IMR-90 (cell line): Measurements from ENCODE around the gene KCMF1. TPM values are rescaled to one million over a fixed set of nuclear protein-coding genes. Genes with fewer than 3 reads are reported as not detected.

Source experiments
- ATAC-seq: fragments of 200-7000 bp; cut with Tn5 transposase; 2 replicates; pipeline ENCODE4 v1.9.1; 2020; ENCODE audit warnings: low read depth, mild to moderate bottlenecking, moderate library complexity
- BruUV-seq: library from RNA; stranded (reverse); fragments of 400-500 nt; replicated peaks from 2 replicates; lab custom pipeline; 2021; lab: Mats Ljungman, UMichigan
- CTCF ChIA-PET: fragments of 300-600 bp; formaldehyde crosslinking; extraction: SDS; loops from one replicate; lab custom pipeline; 2021; ENCODE audit warnings: antibody characterized with exemption; lab: Yijun Ruan, JAX
- POLR2A ChIA-PET: fragments of 300-600 bp; sonication (Branson Sonifier 250); formaldehyde crosslinking; loops from one replicate; lab custom pipeline; 2022; ENCODE audit warnings: antibody characterized with exemption; ENCODE audit not compliant: unreplicated experiment; lab: Charles Lee
- DNase-seq: peaks from one replicate; pipeline ENCODE4 v3.0.0; 2013
- H2AFZ ChIP-seq: replicated peaks from 2 replicates; pipeline ENCODE3; 2013; ENCODE audit warnings: low read length, mild to moderate bottlenecking; ENCODE audit not compliant: poor library complexity
- H2AK5ac ChIP-seq: 2 replicates; pipeline ENCODE4 v1.6.1; 2013; ENCODE audit warnings: low read depth, low read length, inconsistent platforms
- H2AK9ac ChIP-seq: replicated peaks from 2 replicates; pipeline ENCODE3; 2013; ENCODE audit warnings: mild to moderate bottlenecking, low read depth, low read length, moderate library complexity; ENCODE audit not compliant: poor library complexity
- H2BK120ac ChIP-seq: 2 replicates; pipeline ENCODE4 v1.6.1; 2013; ENCODE audit warnings: low read depth, low read length, inconsistent platforms
- H2BK15ac ChIP-seq: 3 replicates; pipeline ENCODE4 v1.6.1; 2013; ENCODE audit warnings: low read depth, low read length, inconsistent platforms
- H2BK20ac ChIP-seq: 2 replicates; pipeline ENCODE4 v1.6.1; 2013; ENCODE audit warnings: low read depth, mild to moderate bottlenecking, inconsistent platforms, low read length, moderate library complexity
- H2BK5ac ChIP-seq: 2 replicates; pipeline ENCODE4 v1.6.1; 2013; ENCODE audit warnings: mild to moderate bottlenecking, low read depth, low read length, inconsistent platforms; ENCODE audit not compliant: poor library complexity, severe bottlenecking
- H3K14ac ChIP-seq: replicated peaks from 2 replicates; pipeline ENCODE4 v1.6.1; 2013; ENCODE audit warnings: low read depth, low read length, inconsistent platforms
- H3K18ac ChIP-seq: 2 replicates; pipeline ENCODE4 v1.6.1; 2013; ENCODE audit warnings: low read depth, low read length, control low read depth
- H3K23ac ChIP-seq: 2 replicates; pipeline ENCODE4 v1.6.1; 2013; ENCODE audit warnings: low read depth, low read length, inconsistent platforms
- H3K27ac ChIP-seq: 2 replicates; pipeline ENCODE4 v1.5.1; 2013; ENCODE audit warnings: mild to moderate bottlenecking, control low read depth, low read length; ENCODE audit not compliant: insufficient read depth
- H3K27me3 ChIP-seq: 2 replicates; pipeline ENCODE4 v1.6.1; 2013; ENCODE audit warnings: low read length; ENCODE audit not compliant: control insufficient read depth, insufficient read depth
- H3K36me3 ChIP-seq: 2 replicates; pipeline ENCODE4 v1.6.1; 2013; ENCODE audit warnings: low read length, mixed read lengths; ENCODE audit not compliant: control insufficient read depth, insufficient read depth
- H3K4ac ChIP-seq: 2 replicates; pipeline ENCODE4 v1.6.1; 2013; ENCODE audit warnings: low read depth, low read length, inconsistent platforms
- H3K4me1 ChIP-seq: 2 replicates; pipeline ENCODE4 v1.6.1; 2013; ENCODE audit warnings: low read length, mixed read lengths; ENCODE audit not compliant: control insufficient read depth, insufficient read depth
- H3K4me2 ChIP-seq: 2 replicates; pipeline ENCODE4 v1.6.1; 2013; ENCODE audit warnings: low read depth, mild to moderate bottlenecking, control low read depth, low read length, moderate library complexity
- H3K4me3 ChIP-seq: 2 replicates; pipeline ENCODE4 v1.5.1; 2013; ENCODE audit warnings: low read depth, mild to moderate bottlenecking, control low read depth, low read length, moderate library complexity; ENCODE audit not compliant: insufficient read depth
- H3K56ac ChIP-seq: 2 replicates; pipeline ENCODE4 v1.6.1; 2013; ENCODE audit warnings: low read length, inconsistent platforms; ENCODE audit not compliant: insufficient read depth; ENCODE audit errors: extremely low read depth
- H3K79me1 ChIP-seq, 2 experiments: 2 replicates each; pipeline ENCODE4 v1.6.1; 2013; ENCODE audit warnings: low read length in 2 of 2, inconsistent platforms in 1 of 2, low read depth in 1 of 2
- H3K9ac ChIP-seq: 2 replicates; pipeline ENCODE4 v1.6.1; 2013; ENCODE audit warnings: low read depth, low read length, control low read depth
- H3K9me1 ChIP-seq: 2 replicates; pipeline ENCODE4 v1.6.1; 2013; ENCODE audit warnings: low read length, inconsistent platforms; ENCODE audit not compliant: insufficient read depth
- H3K9me3 ChIP-seq: 2 replicates; pipeline ENCODE4 v1.6.1; 2013; ENCODE audit warnings: low read length; ENCODE audit not compliant: control insufficient read depth, insufficient read depth
- H4K20me1 ChIP-seq: 2 replicates; pipeline ENCODE4 v1.6.1; 2013; ENCODE audit warnings: low read length, inconsistent platforms; ENCODE audit not compliant: insufficient read depth
- H4K5ac ChIP-seq: 2 replicates; pipeline ENCODE4 v1.6.1; 2013; ENCODE audit warnings: mild to moderate bottlenecking, low read depth, low read length, control low read depth
- H4K8ac ChIP-seq, 2 experiments: 2 replicates each; pipeline ENCODE4 v1.6.1; 2013; ENCODE audit warnings: low read depth in 2 of 2, low read length in 2 of 2, control low read depth in 1 of 2, inconsistent platforms in 1 of 2
- H4K91ac ChIP-seq: 2 replicates; pipeline ENCODE4 v1.6.1; 2013; ENCODE audit warnings: low read depth, low read length, inconsistent platforms; ENCODE audit not compliant: insufficient read depth
- BHLHE40 ChIP-seq: fragments of 150-350 bp; IDR thresholded peaks from 2 replicates; pipeline ENCODE4 v1.6.1; 2016; ENCODE audit warnings: mild to moderate bottlenecking, low read depth, low read length
- CEBPB ChIP-seq: IDR thresholded peaks from 2 replicates; pipeline ENCODE4 v1.6.1; 2012; ENCODE audit warnings: low read depth, low read length, improper control_type of control experiment
- CHD1 ChIP-seq: IDR thresholded peaks from 2 replicates; pipeline ENCODE4 v1.6.1; 2012; ENCODE audit warnings: low read depth, low read length, improper control_type of control experiment
- ELK1 ChIP-seq: fragments of 150-350 bp; IDR thresholded peaks from 2 replicates; pipeline ENCODE4 v1.6.1; 2016; ENCODE audit warnings: low read depth, mild to moderate bottlenecking, low read length, moderate library complexity, borderline replicate concordance
- MAFK ChIP-seq: IDR thresholded peaks from 2 replicates; pipeline ENCODE4 v1.6.1; 2012; ENCODE audit warnings: low read depth, low read length, improper control_type of control experiment
- MAZ ChIP-seq: IDR thresholded peaks from 2 replicates; pipeline ENCODE4 v1.6.1; 2012; ENCODE audit warnings: low read depth, mild to moderate bottlenecking, low read length, improper control_type of control experiment, moderate library complexity, borderline replicate concordance
- MXI1 ChIP-seq: IDR thresholded peaks from 2 replicates; pipeline ENCODE4 v1.6.1; 2012; ENCODE audit warnings: low read depth, mild to moderate bottlenecking, low read length, moderate library complexity, borderline replicate concordance
- NFE2L2 ChIP-seq: fragments of 150-350 bp; IDR thresholded peaks from 2 replicates; pipeline ENCODE4 v1.6.1; 2016; ENCODE audit warnings: low read depth, mild to moderate bottlenecking, low read length
- RAD21 ChIP-seq: IDR thresholded peaks from 2 replicates; pipeline ENCODE4 v1.6.1; 2012; ENCODE audit warnings: low read length, improper control_type of control experiment
- RCOR1 ChIP-seq: IDR thresholded peaks from 2 replicates; pipeline ENCODE4 v1.6.1; 2012; ENCODE audit warnings: mild to moderate bottlenecking, low read length, improper control_type of control experiment; ENCODE audit not compliant: insufficient replicate concordance
- RFX5 ChIP-seq: IDR thresholded peaks from 2 replicates; pipeline ENCODE4 v1.8.0; 2012; ENCODE audit warnings: low read depth, mild to moderate bottlenecking, low read length, moderate library complexity
- SMC3 ChIP-seq: fragments of 150-350 bp; IDR thresholded peaks from 2 replicates; pipeline ENCODE4 v1.6.1; 2016; ENCODE audit warnings: low read depth, mild to moderate bottlenecking, antibody characterized with exemption, low read length, moderate library complexity
- USF2 ChIP-seq: fragments of 150-350 bp; IDR thresholded peaks from 2 replicates; pipeline ENCODE4 v1.6.1; 2017; ENCODE audit warnings: mild to moderate bottlenecking, antibody characterized with exemption, low read length, low read depth
- WGBS, 2 experiments: methylation state at CpG; one replicate each; pipeline versions ENCODE4 v1.1.5 to v1.1.7; 2013; ENCODE audit warnings: missing lambda C conversion rate in 2 of 2; ENCODE audit not compliant: insufficient read length in 1 of 2; ENCODE audit errors: extremely low coverage in 2 of 2; 5-methylcytosine and 5-hydroxymethylcytosine counted together
- dilution Hi-C: fragments of 300-500 bp; cut with HindIII; formaldehyde crosslinking; loops from one replicate; pipeline ENCODE4 v1.14.3; 2018; ENCODE audit warnings: low sequenced_read_pairs; ENCODE audit not compliant: unreplicated experiment
- in situ Hi-C: fragments of 300-500 bp; cut with MboI; formaldehyde crosslinking; loops from 3 replicates; pipeline ENCODE4 v1.14.3; 2019; ENCODE audit warnings: low sequenced_read_pairs, inconsistent platforms, mixed read lengths
- intact Hi-C: fragments of 100-400 bp; cut with micrococcal nuclease; formaldehyde crosslinking; loops from 2 replicates; pipeline ENCODE4 v1.10.0; 2022
- polyA plus RNA-seq, 3 experiments: library from polyadenylated mRNA; depleted of rRNA; stranded (reverse); fragments of >200 nt; gene quantifications; 2 replicates each; pipeline ENCODE4 v1.2.3, GENCODE V29; 2012; ENCODE audit warnings: low replicate concordance in 1 of 3
- total RNA-seq: library from RNA; depleted of rRNA; stranded (reverse); fragments of >200 nt; gene quantifications from 2 replicates; pipeline ENCODE4 v1.2.3, GENCODE V29; 2012

The KCMF1 gene
- total and polyA plus RNA-seq, 2 of the 4 experiments (the other 2 are of a cell fraction), result 49.9 to 108 TPM

GRCh38 chr2:84925724-84926376, 45.1 kb upstream of the KCMF1 start (continued):
- no peak for TF ChIP-seq MXI1
- 0 out of 2 replicates have a peak, but pooled peaks have one; percentile 25 for TF ChIP-seq MAZ

- peak overlapping the region in 1 of 2 experiments; percentile 62; a peak in 1 of 4 replicates for H4K8ac ChIP-seq
- no peak overlapping the region for H3K56ac ChIP-seq
- peaks cover 0 to 4% of the 10 kb centered on the region in 2 experiments; a peak in 2 of 4 replicates for H3K79me1 ChIP-seq
- H2AK9ac ChIP-seq, result no peak overlapping the region
- no TSS peak for BruUV-seq
- no peak overlapping the region for H3K18ac ChIP-seq
- no peak overlapping the region for H2AFZ ChIP-seq
- H3K4me1 ChIP-seq, result peaks cover 6% of the 10 kb centered on the region; the same call in 1 of the 2 replicates
- no peaks in the 10 kb centered on the region for H3K9me3 ChIP-seq
- no peak overlapping the region for H2BK15ac ChIP-seq
- H3K4me2 ChIP-seq, result no peak overlapping the region
- no peak overlapping the region; the same call in 1 of the 2 replicates for H4K5ac ChIP-seq
- H3K27ac ChIP-seq, result no peak overlapping the region
- H3K9ac ChIP-seq, result no peak overlapping the region; the same call in 1 of the 2 replicates
- no CpG with 5 or more reads among the region's 3 CpGs for WGBS, 2 experiments
- in situ Hi-C loops, result loop anchor here (10.0 kb wide), 1 partner anchor 432 kb away; no protein-coding TSS in a partner anchor
- H3K36me3 ChIP-seq, result no peaks in the 10 kb centered on the region
- H3K27me3 ChIP-seq, result no peaks in the 10 kb centered on the region
- H3K9me1 ChIP-seq, result no peaks in the 10 kb centered on the region
- peak overlapping the region; percentile 38 for H2BK5ac ChIP-seq
- CTCF ChIA-PET, result interaction anchor here (0.6 to 2.2 kb wide), 2 partner anchors 60 to 139 kb away, joined by 4 to 6 read pairs; no protein-coding TSS in a partner anchor
- H3K4ac ChIP-seq, result 0 out of 2 replicates have a peak overlapping the region, but pooled peaks have one; percentile 8
- peak overlapping the region; percentile 23; the same call in 1 of the 2 replicates for H2BK120ac ChIP-seq
- intact Hi-C loops, result loop anchor here (1.0 to 5.0 kb wide), 8 partner anchors 44 to 432 kb away; partner anchors contain the start of gene KCMF1
- peak overlapping the region; percentile 78; the same call in 1 of the 2 replicates for H2BK20ac ChIP-seq
- POLR2A ChIA-PET, result no interaction called here
- dilution Hi-C loops, result no loop called here
- H4K20me1 ChIP-seq, result no peaks in the 10 kb centered on the region
- no peak for DNase-seq
- H2AK5ac ChIP-seq, result no peak overlapping the region
- H3K14ac ChIP-seq, result peak overlapping the region; percentile 80
- peak overlapping the region; percentile 52; the same call in 1 of the 2 replicates for H3K23ac ChIP-seq
- ATAC-seq, result no peak
- H4K91ac ChIP-seq, result peak overlapping the region; percentile 49; the same call in 1 of the 2 replicates
- no peak overlapping the region for H3K4me3 ChIP-seq
- no peak for TF ChIP-seq MAZ
- no peak for TF ChIP-seq RCOR1
- no peak for TF ChIP-seq NFE2L2
- TF ChIP-seq CHD1, result no peak
- TF ChIP-seq ELK1, result no peak
- TF ChIP-seq MAFK, result no peak
- no peak for TF ChIP-seq RFX5
- TF ChIP-seq CEBPB, result no peak
- TF ChIP-seq SMC3, result no peak
- TF ChIP-seq MXI1, result no peak
- no peak for TF ChIP-seq RAD21
- TF ChIP-seq USF2, result no peak
- TF ChIP-seq BHLHE40, result no peak
Measured at GRCh38 chr2:84927275-84927627, 43.7 kb upstream of the KCMF1 start.
